Lung (tissue), 12 donors: Measurements from ENCODE around the gene RCL1. TPM values are rescaled to one million over a fixed set of nuclear protein-coding genes. Genes with fewer than 3 reads are reported as not detected.
A peak's percentile ranks its signal among the peaks of the same experiment; 100 is the strongest.

Source experiments
- ATAC-seq: fragments of 200-7000 bp; cut with Tn5 transposase; one replicate; pipeline ENCODE4 v1.9.1; 2020; ENCODE audit warnings: moderate number of reproducible peaks; ENCODE audit not compliant: insufficient read depth, low FRiP score
- DNase-seq, 3 donors: peaks; one replicate each; pipeline ENCODE4 v3.0.0-alpha.2; 2013 to 2017
- H3K27ac ChIP-seq, 2 donors: one replicate each; pipeline ENCODE4 v1.5.1; 2013; ENCODE audit warnings: mild to moderate bottlenecking in 2 of 2, moderate library complexity in 2 of 2, control low read depth in 1 of 2, inconsistent platforms in 1 of 2, low read depth in 1 of 2, low read length in 1 of 2
- H3K27me3 ChIP-seq, 3 donors: one replicate each; pipeline ENCODE4 v1.5.1; 2013; ENCODE audit warnings: low read length in 2 of 3; ENCODE audit not compliant: control insufficient read depth in 3 of 3, insufficient read depth in 3 of 3
- H3K36me3 ChIP-seq, 4 donors: one replicate each; pipeline ENCODE4 v1.5.1; 2013; ENCODE audit warnings: low read length in 4 of 4, mild to moderate bottlenecking in 1 of 4, moderate library complexity in 1 of 4; ENCODE audit not compliant: control insufficient read depth in 4 of 4, insufficient read depth in 4 of 4
- H3K4me1 ChIP-seq, 5 donors: one replicate each; pipeline ENCODE4 v1.5.1; 2013; ENCODE audit warnings: low read length in 5 of 5, mild to moderate bottlenecking in 2 of 5, moderate library complexity in 1 of 5; ENCODE audit not compliant: control insufficient read depth in 5 of 5, insufficient read depth in 5 of 5
- H3K4me3 ChIP-seq: one replicate; pipeline ENCODE4 v1.5.1; 2013; ENCODE audit warnings: mild to moderate bottlenecking, control low read depth, moderate library complexity
- H3K9ac ChIP-seq, 2 donors: one replicate each; pipeline ENCODE4 v1.5.1; 2013; ENCODE audit warnings: low read length in 2 of 2, control low read depth in 1 of 2; ENCODE audit not compliant: insufficient read depth in 1 of 2
- H3K9me3 ChIP-seq, 4 donors: one replicate each; pipeline ENCODE4 v1.5.1; 2013; ENCODE audit warnings: low read length in 3 of 4, mild to moderate bottlenecking in 1 of 4, moderate library complexity in 1 of 4; ENCODE audit not compliant: control insufficient read depth in 4 of 4, insufficient read depth in 3 of 4
- CTCF ChIP-seq: IDR thresholded peaks from 2 replicates; pipeline ENCODE4 v1.5.1; 2012; ENCODE audit warnings: mild to moderate bottlenecking; ENCODE audit errors: control extremely low read depth, extremely low read depth
- WGBS, 2 donors: extraction: QIAGEN DNeasy Blood & Tissue Kit; methylation state at CpG; one replicate each; pipeline ENCODE4 v1.1.7; 2013; 5-methylcytosine and 5-hydroxymethylcytosine counted together
- polyA plus RNA-seq, 2 donors: library from polyadenylated mRNA; stranded (reverse); fragments of 200-250 nt; gene quantifications; one replicate each; pipeline ENCODE4 v1.2.1, GENCODE V29; 2013
- total RNA-seq, 2 donors: library from RNA; depleted of rRNA in 1 of 2; stranded (reverse); fragments of >200 nt in 1 of 2; gene quantifications; one replicate each; pipeline ENCODE4 v1.2.1, GENCODE V29; 2014 to 2021
- donor health status: control.
- donor health status: control.
- donor health status: Bipolar disorder and iron deficiency.
- donor health status: healthy.
- donor health status: DM: yes; HTN: yes; CAD: no.

Gene RCL1
- total and polyA plus RNA-seq, 4 donors = 14.8 to 62.2 (median 23.4) TPM

GRCh38 chr9:4796988-4797853 lies 4.5 kb downstream of the RCL1 start:
- Histone ChIP-seq H3K4me1 (peaks cover 2 to 18% (median 7%) of the 10 kb centered on the region in 5 donors), H3K4me3 (no peak overlapping the region), H3K27me3 (no peaks in the 10 kb centered on the region), H3K9me3 (no peaks in the 10 kb centered on the region), H3K27ac (no peak overlapping the region), H3K9ac (no peak overlapping the region), H3K36me3 (no peaks in the 10 kb centered on the region)
- peak; percentile 27 for TF ChIP-seq CTCF
- DNase-seq (peak; percentile 39 to 55 (median 53)), ATAC-seq (no peak)
- 86 to 89% methylated on average over 4 of the region's 4 CpGs for WGBS, 2 donors

GRCh38 chr9:4797854-4798150 lies 5.1 kb downstream of the RCL1 start:
- Histone ChIP-seq H3K4me3 (no peak overlapping the region), H3K36me3 (no peaks in the 10 kb centered on the region), H3K27ac (no peak overlapping the region), H3K4me1 (peaks cover 0 to 18% (median 7%) of the 10 kb centered on the region in 5 donors), H3K27me3 (no peaks in the 10 kb centered on the region), H3K9me3 (no peaks in the 10 kb centered on the region), H3K9ac (no peak overlapping the region)
- ATAC-seq (no peak), DNase-seq (no peak)
- 22 to 29% methylated on average over 4 of the region's 4 CpGs for WGBS, 2 donors
- no peak for TF ChIP-seq CTCF

GRCh38 chr9:4798281-4799032 lies 5.7 kb downstream of the RCL1 start:
- 78 to 88% methylated on average over 2 of the region's 2 CpGs for WGBS, 2 donors
- Histone ChIP-seq H3K4me1 (peaks cover 0 to 18% (median 7%) of the 10 kb centered on the region in 5 donors), H3K9ac (no peak overlapping the region), H3K9me3 (no peaks in the 10 kb centered on the region), H3K27me3 (no peaks in the 10 kb centered on the region), H3K4me3 (no peak overlapping the region), H3K36me3 (no peaks in the 10 kb centered on the region), H3K27ac (no peak overlapping the region)
- no peak for ATAC-seq
- no peak for TF ChIP-seq CTCF
- peak in 2 of 3 donors; percentile 38 to 49 for DNase-seq
